B cell (primary cell): ENCODE data around the gene CHCHD6. TPM values are rescaled to one million over a fixed set of nuclear protein-coding genes. Genes with fewer than 3 reads are reported as not detected.

ENCODE experiments used
- ATAC-seq: fragments of 200-7000 bp; cut with Tn5 transposase; one replicate; pipeline ENCODE4 v1.10.0; 2021; ENCODE audit warnings: low read depth, mild to moderate bottlenecking, moderate number of reproducible peaks, moderate library complexity
- CTCF ChIA-PET: fragments of 350-600 bp; sonication (Branson Sonifier 250); formaldehyde crosslinking; loops from one replicate; lab custom pipeline; 2021; ENCODE audit warnings: antibody characterized with exemption, inconsistent platforms; lab: Charles Lee
- POLR2A ChIA-PET: fragments of 350-600 bp; sonication (Branson Sonifier 250); formaldehyde crosslinking; loops from one replicate; lab custom pipeline; 2021; ENCODE audit warnings: antibody characterized with exemption; lab: Charles Lee
- DNase-seq: peaks from one replicate; pipeline ENCODE4 v3.0.0; 2013
- H2AFZ ChIP-seq: 2 replicates; pipeline ENCODE4 v1.6.1; 2012; ENCODE audit warnings: mild to moderate bottlenecking, low read depth, low read length; ENCODE audit not compliant: insufficient read depth, poor library complexity, severe bottlenecking
- H3K27ac ChIP-seq, 2 donors: 1 replicate in 1 of 2; 2 replicates in 1 of 2; pipeline ENCODE4 v1.5.1; 2012 to 2013; ENCODE audit warnings: low read length in 2 of 2, mild to moderate bottlenecking in 2 of 2, moderate library complexity in 1 of 2
- H3K27me3 ChIP-seq, 4 experiments: fragments of 200-600 bp in 1 of 4; sonication (generic) in 1 of 4; replicated peaks in 1 of 4; 1 replicate in 2 of 4; 2 replicates in 2 of 4; pipeline versions ENCODE4 v1.6.1 to v1.7.0; 2013 to 2016; ENCODE audit warnings: low read length in 3 of 4, mild to moderate bottlenecking in 2 of 4, mixed read lengths in 1 of 4, moderate library complexity in 1 of 4; ENCODE audit not compliant: insufficient read depth in 4 of 4, control insufficient read depth in 3 of 4; ENCODE audit errors: control extremely low read depth in 1 of 4
- H3K36me3 ChIP-seq, 2 experiments: replicated peaks in 1 of 2; 1 replicate in 1 of 2; 2 replicates in 1 of 2; pipeline versions ENCODE4 v1.6.1 to v1.7.1; 2013; ENCODE audit warnings: low read length in 1 of 2; ENCODE audit not compliant: insufficient read depth in 2 of 2, control insufficient read depth in 1 of 2; ENCODE audit errors: control extremely low read depth in 1 of 2, extremely low read depth in 1 of 2
- H3K4me1 ChIP-seq, 2 donors: fragments of 200-600 bp in 1 of 2; sonication (generic) in 1 of 2; 1 replicate in 1 of 2; 2 replicates in 1 of 2; pipeline versions ENCODE4 v1.5.1 to v1.6.1; 2013 to 2017; ENCODE audit warnings: low read length in 2 of 2; ENCODE audit not compliant: control insufficient read depth in 2 of 2, insufficient read depth in 2 of 2
- H3K4me2 ChIP-seq: replicated peaks from 2 replicates; pipeline ENCODE3; 2012; ENCODE audit warnings: mild to moderate bottlenecking, low read depth, low read length; ENCODE audit not compliant: poor library complexity, severe bottlenecking
- H3K4me3 ChIP-seq, 5 experiments: fragments of 200-600 bp in 1 of 5; sonication (generic) in 1 of 5; 1 replicate in 3 of 5; 2 replicates in 2 of 5; pipeline versions ENCODE4 v1.5.1 to v1.7.0; 2011 to 2016; ENCODE audit warnings: low read length in 4 of 5, mild to moderate bottlenecking in 4 of 5, low read depth in 2 of 5, control low read depth in 1 of 5, moderate library complexity in 1 of 5; ENCODE audit not compliant: insufficient read depth in 1 of 5; ENCODE audit errors: control extremely low read depth in 1 of 5, extremely low read depth in 1 of 5
- H3K79me2 ChIP-seq: fragments of 200-600 bp; sonication (generic); one replicate; pipeline ENCODE4 v1.6.0; 2016; ENCODE audit warnings: low read length; ENCODE audit not compliant: control insufficient read depth, insufficient read depth
- H3K9ac ChIP-seq: fragments of 200-600 bp; sonication (generic); 2 replicates; pipeline ENCODE4 v1.6.1; 2017; ENCODE audit warnings: mild to moderate bottlenecking, low read length, moderate library complexity
- H3K9me3 ChIP-seq, 3 donors: one replicate each; pipeline versions ENCODE4 v1.6.1 to v1.7.1; 2013; ENCODE audit warnings: low read length in 2 of 3; ENCODE audit not compliant: control insufficient read depth in 2 of 3, insufficient read depth in 1 of 3; ENCODE audit errors: control extremely low read depth in 1 of 3
- H4K20me1 ChIP-seq: 2 replicates; pipeline ENCODE4 v1.6.0; 2012; ENCODE audit warnings: mild to moderate bottlenecking, low read length; ENCODE audit not compliant: insufficient read depth, control insufficient read depth, poor library complexity, severe bottlenecking
- H3K27ac Mint-ChIP-seq: one replicate; pipeline ENCODE4 v1.8.0; 2021; ENCODE audit warnings: mixed read lengths
- H3K27me3 Mint-ChIP-seq: one replicate; pipeline ENCODE4 v1.8.0; 2021; ENCODE audit warnings: mixed read lengths
- H3K4me1 Mint-ChIP-seq: one replicate; pipeline ENCODE4 v1.8.0; 2021; ENCODE audit warnings: mixed read lengths
- H3K4me3 Mint-ChIP-seq: one replicate; pipeline ENCODE4 v1.8.0; 2021; ENCODE audit warnings: mixed read lengths
- H3K9me3 Mint-ChIP-seq: one replicate; pipeline ENCODE4 v1.8.0; 2022; ENCODE audit warnings: mixed read lengths; ENCODE audit not compliant: insufficient read depth
- EZH2 ChIP-seq: IDR thresholded peaks from 2 replicates; pipeline ENCODE4 v1.6.1; 2012; ENCODE audit warnings: borderline replicate concordance, low read depth, mild to moderate bottlenecking, moderate library complexity, low read length; ENCODE audit not compliant: insufficient read depth, poor library complexity, severe bottlenecking
- WGBS: methylation state at CpG from one replicate; pipeline ENCODE4 v1.1.5; 2013; ENCODE audit warnings: missing lambda C conversion rate; ENCODE audit not compliant: insufficient coverage; 5-methylcytosine and 5-hydroxymethylcytosine counted together
- intact Hi-C: fragments of 100-400 bp; cut with micrococcal nuclease; formaldehyde crosslinking; loops from one replicate; pipeline ENCODE4 v1.10.0; 2022
- polyA plus RNA-seq: library from polyadenylated mRNA; depleted of rRNA; stranded (reverse); fragments of >200 nt; gene quantifications from 2 replicates; pipeline ENCODE4 v1.2.3, GENCODE V29; 2012
- total RNA-seq, 2 donors: library from RNA; stranded (reverse); fragments of 120-200 nt in 1 of 2; gene quantifications; 1 replicate in 1 of 2; 2 replicates in 1 of 2; pipeline versions ENCODE4 v1.2.3 to v1.2.4, GENCODE V29; 2013 to 2022
- TF ChIP-seq, protein P1 (sequence below): fragments of 200-600 bp; IDR thresholded peaks from one replicate; pipeline ENCODE4 v1.8.0; 2022; ENCODE audit warnings: antibody characterized with exemption, mild to moderate bottlenecking

The CHCHD6 gene
- total and polyA plus RNA-seq, 2 donors (not counting 1 experiment from before 2014, with no cell fraction given) = 8.0 to 13.5 TPM

DNA sequence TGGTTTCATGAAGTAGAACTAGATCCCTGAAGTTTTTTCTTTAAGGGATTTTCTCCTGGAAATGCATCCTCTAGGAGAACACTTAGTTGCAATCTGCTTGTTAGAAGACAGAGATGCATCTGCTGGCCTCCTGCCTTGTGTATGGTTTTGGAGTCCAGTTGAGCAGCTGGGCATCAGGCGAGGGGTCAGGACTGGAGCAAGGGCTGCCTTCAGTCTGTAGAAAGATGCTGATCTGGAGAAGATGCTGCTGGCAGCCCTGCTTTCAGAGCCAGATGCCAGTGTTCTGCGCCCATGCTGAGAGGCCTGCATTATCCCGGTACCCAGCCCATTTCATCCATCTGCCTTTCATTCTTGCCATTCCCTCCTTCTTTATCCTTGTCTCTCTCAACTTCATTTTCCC, 77.4 kb downstream of the CHCHD6 start:
- H3K79me2 ChIP-seq = no peaks in the 10 kb centered on the region
- CTCF ChIA-PET = no interaction called here
- H3K9me3 ChIP-seq = no peaks in the 10 kb centered on the region
- no peak for TF ChIP-seq EZH2
- TF ChIP-seq, protein P1, sequence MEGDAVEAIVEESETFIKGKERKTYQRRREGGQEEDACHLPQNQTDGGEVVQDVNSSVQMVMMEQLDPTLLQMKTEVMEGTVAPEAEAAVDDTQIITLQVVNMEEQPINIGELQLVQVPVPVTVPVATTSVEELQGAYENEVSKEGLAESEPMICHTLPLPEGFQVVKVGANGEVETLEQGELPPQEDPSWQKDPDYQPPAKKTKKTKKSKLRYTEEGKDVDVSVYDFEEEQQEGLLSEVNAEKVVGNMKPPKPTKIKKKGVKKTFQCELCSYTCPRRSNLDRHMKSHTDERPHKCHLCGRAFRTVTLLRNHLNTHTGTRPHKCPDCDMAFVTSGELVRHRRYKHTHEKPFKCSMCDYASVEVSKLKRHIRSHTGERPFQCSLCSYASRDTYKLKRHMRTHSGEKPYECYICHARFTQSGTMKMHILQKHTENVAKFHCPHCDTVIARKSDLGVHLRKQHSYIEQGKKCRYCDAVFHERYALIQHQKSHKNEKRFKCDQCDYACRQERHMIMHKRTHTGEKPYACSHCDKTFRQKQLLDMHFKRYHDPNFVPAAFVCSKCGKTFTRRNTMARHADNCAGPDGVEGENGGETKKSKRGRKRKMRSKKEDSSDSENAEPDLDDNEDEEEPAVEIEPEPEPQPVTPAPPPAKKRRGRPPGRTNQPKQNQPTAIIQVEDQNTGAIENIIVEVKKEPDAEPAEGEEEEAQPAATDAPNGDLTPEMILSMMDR = no peak
- H3K27me3 ChIP-seq = peaks cover 0 to 4% (median 0%) of the 10 kb centered on the region in 4 experiments
- 97% methylated on average over 3 of the region's 3 CpGs for WGBS
- no peak overlapping the region for H3K4me3 ChIP-seq
- POLR2A ChIA-PET = no interaction called here
- no peak for DNase-seq
- no peaks in the 10 kb centered on the region for H4K20me1 ChIP-seq
- no peak overlapping the region for H3K4me3 Mint-ChIP-seq
- no peak overlapping the region for H3K27ac ChIP-seq
- no peak for ATAC-seq
- no peak overlapping the region for H3K9ac ChIP-seq
- no peak overlapping the region for H2AFZ ChIP-seq
- no peaks in the 10 kb centered on the region for H3K36me3 ChIP-seq
- H3K4me1 ChIP-seq = peaks cover 9 to 10% of the 10 kb centered on the region in 2 donors
- H3K4me2 ChIP-seq = no peak overlapping the region
- H3K4me1 Mint-ChIP-seq = peaks cover 29% of the 10 kb centered on the region
- H3K27ac Mint-ChIP-seq = no peak overlapping the region
- H3K9me3 Mint-ChIP-seq = peaks cover 2% of the 10 kb centered on the region
- intact Hi-C loops = no loop called here
- H3K27me3 Mint-ChIP-seq = no peaks in the 10 kb centered on the region

DNA sequence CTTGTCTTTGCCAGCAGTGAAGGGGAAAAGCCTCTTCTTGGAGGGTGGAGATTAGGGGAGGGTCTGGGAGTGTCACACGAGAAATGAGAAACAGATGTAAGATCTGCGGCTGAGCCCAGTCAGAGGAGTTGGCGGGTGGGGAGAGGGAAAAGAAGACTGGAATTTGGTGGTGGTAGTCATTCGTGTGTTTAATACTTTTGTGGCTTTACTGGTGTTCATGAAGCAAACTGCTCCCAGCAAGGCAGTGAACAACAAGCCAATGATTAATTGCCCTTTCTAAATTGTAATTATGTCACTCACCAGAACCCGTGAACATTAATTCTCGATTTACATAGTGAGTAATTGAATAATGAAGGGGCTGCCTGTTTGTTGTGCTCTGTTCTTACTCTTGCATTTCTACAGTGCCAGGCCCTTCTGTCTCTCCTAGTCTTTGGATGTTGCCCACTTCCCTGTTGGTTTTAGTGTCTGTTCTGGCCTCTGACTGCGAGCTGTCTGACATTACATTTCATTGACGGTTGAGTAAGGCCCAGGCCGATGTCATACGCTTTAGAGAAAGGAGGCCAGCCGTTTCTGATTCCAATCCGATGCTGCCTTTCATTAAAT, 78.0 kb downstream of the CHCHD6 start:
- CTCF ChIA-PET = no interaction called here
- DNase-seq (no peak), ATAC-seq (no peak)
- POLR2A ChIA-PET = no interaction called here
- intact Hi-C loops = no loop called here
- no peak overlapping the region for H3K4me3 Mint-ChIP-seq
- Histone ChIP-seq H3K4me1 (peaks cover 6 to 7% of the 10 kb centered on the region in 2 donors), H3K27ac (no peak overlapping the region), H2AFZ (no peak overlapping the region), H4K20me1 (no peaks in the 10 kb centered on the region), H3K79me2 (no peaks in the 10 kb centered on the region), H3K4me2 (no peak overlapping the region), H3K9ac (no peak overlapping the region), H3K4me3 (no peak overlapping the region), H3K27me3 (peaks cover 0 to 2% (median 0%) of the 10 kb centered on the region in 4 experiments), H3K36me3 (no peaks in the 10 kb centered on the region), H3K9me3 (no peaks in the 10 kb centered on the region)
- 98% methylated on average over 7 of the region's 12 CpGs for WGBS
- no peaks in the 10 kb centered on the region for H3K27me3 Mint-ChIP-seq
- H3K9me3 Mint-ChIP-seq = peaks cover 2% of the 10 kb centered on the region
- no peak overlapping the region for H3K27ac Mint-ChIP-seq
- peaks cover 26% of the 10 kb centered on the region for H3K4me1 Mint-ChIP-seq
- no peak for TF ChIP-seq EZH2
- TF ChIP-seq, protein P1 = no peak
